OCI-LY3 (cell line): ENCODE results near the gene TNKS1BP1.

Source experiments
- EZH2phosphoT487 ChIP-seq: fragments of 200-600 bp; shearing (Covaris generic); IDR thresholded peaks from 2 replicates; pipeline ENCODE4 v1.6.1; 2018; ENCODE audit warnings: antibody characterized with exemption, mixed run types, low read depth
- TF ChIP-seq, protein P1 (sequence below): fragments of 200-600, 300-600 bp; sonication (generic); IDR thresholded peaks from 2 replicates; pipeline ENCODE4 v1.5.1; 2014; ENCODE audit warnings: antibody characterized with exemption, low read length, low read depth

DNA sequence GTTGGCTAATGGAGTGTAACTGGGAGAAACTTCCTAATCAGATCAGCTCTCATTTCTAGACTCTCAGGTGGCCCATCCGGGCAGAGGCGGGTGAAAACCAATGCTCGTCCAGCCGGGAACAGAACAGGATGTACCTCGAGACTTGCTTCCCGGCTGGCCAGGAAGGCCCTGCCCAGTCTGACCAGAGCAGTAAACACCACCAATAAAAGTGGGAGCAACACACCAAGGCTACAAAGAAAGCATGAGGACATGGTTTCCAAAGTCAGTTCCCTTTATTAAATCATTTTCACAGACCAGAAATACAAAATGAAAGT is 940 bp upstream of the TNKS1BP1 start:
- TF ChIP-seq EZH2phosphoT487, result no peak
- TF ChIP-seq, protein P1, sequence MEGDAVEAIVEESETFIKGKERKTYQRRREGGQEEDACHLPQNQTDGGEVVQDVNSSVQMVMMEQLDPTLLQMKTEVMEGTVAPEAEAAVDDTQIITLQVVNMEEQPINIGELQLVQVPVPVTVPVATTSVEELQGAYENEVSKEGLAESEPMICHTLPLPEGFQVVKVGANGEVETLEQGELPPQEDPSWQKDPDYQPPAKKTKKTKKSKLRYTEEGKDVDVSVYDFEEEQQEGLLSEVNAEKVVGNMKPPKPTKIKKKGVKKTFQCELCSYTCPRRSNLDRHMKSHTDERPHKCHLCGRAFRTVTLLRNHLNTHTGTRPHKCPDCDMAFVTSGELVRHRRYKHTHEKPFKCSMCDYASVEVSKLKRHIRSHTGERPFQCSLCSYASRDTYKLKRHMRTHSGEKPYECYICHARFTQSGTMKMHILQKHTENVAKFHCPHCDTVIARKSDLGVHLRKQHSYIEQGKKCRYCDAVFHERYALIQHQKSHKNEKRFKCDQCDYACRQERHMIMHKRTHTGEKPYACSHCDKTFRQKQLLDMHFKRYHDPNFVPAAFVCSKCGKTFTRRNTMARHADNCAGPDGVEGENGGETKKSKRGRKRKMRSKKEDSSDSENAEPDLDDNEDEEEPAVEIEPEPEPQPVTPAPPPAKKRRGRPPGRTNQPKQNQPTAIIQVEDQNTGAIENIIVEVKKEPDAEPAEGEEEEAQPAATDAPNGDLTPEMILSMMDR, result no peak
